ENCODE data around the gene PLEKHH2.
"Not testable (repeated sequence)": the region's sequence is repeated elsewhere in the genome, so short reads cannot be mapped to it uniquely, and the experiment has no call there.

Gene PLEKHH2

GRCh38 chr2:43637030-43637803 lies at the start of gene PLEKHH2:
Gene PLEKHH2, plus strand, starts transcription at chr2:43637260. Its CDS starts 7,414 bp downstream, at chr2:43644674.
- no peak for TF ChIP-seq POLR2A (IDR thresholded peaks at IDR 0.05; ENCODE audit: low read depth, low read length)
- FAIRE-seq = peak; percentile 27

GRCh38 chr2:43592443-43592842 lies 44.6 kb upstream of the PLEKHH2 start:
- FAIRE-seq = no peak
- DNase-seq (ENCODE audit: insufficient read length, low spot score) = no peak
- no peak for TF ChIP-seq POLR2A (IDR thresholded peaks at IDR 0.05; ENCODE audit: low read depth, low read length)

More at GRCh38 chr2:43637030-43637803, at the start of gene PLEKHH2:
- DNase-seq (ENCODE audit: insufficient read length, low spot score) = peak; percentile 88

- no peak for DNase-seq (ENCODE audit: insufficient read length, low spot score)
- TF ChIP-seq POLR2A (IDR thresholded peaks at IDR 0.05; ENCODE audit: low read depth, low read length) = no peak
- no peak for FAIRE-seq
Measured at GRCh38 chr2:43593254-43593653, 43.8 kb upstream of the PLEKHH2 start.

- no peak for FAIRE-seq
- DNase-seq (ENCODE audit: insufficient read length, low spot score) = no peak
- no peak for TF ChIP-seq POLR2A (IDR thresholded peaks at IDR 0.05; ENCODE audit: low read depth, low read length)
Measured at GRCh38 chr2:43594875-43595274, 42.2 kb upstream of the PLEKHH2 start.

- FAIRE-seq (peak; percentile 97), DNase-seq (ENCODE audit: insufficient read length, low spot score) (peak; percentile 90)
- peak; percentile 93 for TF ChIP-seq POLR2A (IDR thresholded peaks at IDR 0.05; ENCODE audit: low read depth, low read length)
Measured at GRCh38 chr2:43595603-43596412, 41.3 kb upstream of the PLEKHH2 start, which contains the start of gene THADA. Gene THADA, minus strand, starts transcription at chr2:43596038. Its CDS starts 3,646 bp downstream, at chr2:43592392.

- FAIRE-seq; DNase-seq (ENCODE audit: insufficient read length, low spot score): not testable (repeated sequence)
Measured at GRCh38 chr2:43600596-43600995, 36.5 kb upstream of the PLEKHH2 start.

GRCh38 chr2:43604674-43605073 lies 32.4 kb upstream of the PLEKHH2 start:
- TF ChIP-seq POLR2A (IDR thresholded peaks at IDR 0.05; ENCODE audit: low read depth, low read length) = no peak
- no peak for FAIRE-seq

GRCh38 chr2:43605079-43605655 lies 31.9 kb upstream of the PLEKHH2 start:
- DNase-seq (ENCODE audit: insufficient read length, low spot score) (no peak), FAIRE-seq (peak; percentile 89)
- no peak for TF ChIP-seq POLR2A (IDR thresholded peaks at IDR 0.05; ENCODE audit: low read depth, low read length)

More at GRCh38 chr2:43604674-43605073, 32.4 kb upstream of the PLEKHH2 start:
- DNase-seq (ENCODE audit: insufficient read length, low spot score) = no peak

- TF ChIP-seq POLR2A (IDR thresholded peaks at IDR 0.05; ENCODE audit: low read depth, low read length) = no peak
- DNase-seq (ENCODE audit: insufficient read length, low spot score) = no peak
- FAIRE-seq = no peak
Measured at GRCh38 chr2:43605851-43606250, 31.2 kb upstream of the PLEKHH2 start.

GRCh38 chr2:43609290-43609918 lies 27.7 kb upstream of the PLEKHH2 start:
- TF ChIP-seq POLR2A (IDR thresholded peaks at IDR 0.05; ENCODE audit: low read depth, low read length) = no peak
- peak; percentile 80 for FAIRE-seq
- DNase-seq (ENCODE audit: insufficient read length, low spot score) = no peak

GRCh38 chr2:43610361-43610760 lies 26.7 kb upstream of the PLEKHH2 start:
- TF ChIP-seq POLR2A (IDR thresholded peaks at IDR 0.05; ENCODE audit: low read depth, low read length) = no peak
- FAIRE-seq = no peak
- DNase-seq (ENCODE audit: insufficient read length, low spot score) = no peak

- no peak for TF ChIP-seq POLR2A (IDR thresholded peaks at IDR 0.05; ENCODE audit: low read depth, low read length)
- FAIRE-seq (peak; percentile 80), DNase-seq (ENCODE audit: insufficient read length, low spot score) (no peak)
Measured at GRCh38 chr2:43611987-43612894, 24.8 kb upstream of the PLEKHH2 start.

- DNase-seq (ENCODE audit: insufficient read length, low spot score) (no peak), FAIRE-seq (no peak)
- TF ChIP-seq POLR2A (IDR thresholded peaks at IDR 0.05; ENCODE audit: low read depth, low read length) = no peak
Measured at GRCh38 chr2:43612944-43613343, 24.1 kb upstream of the PLEKHH2 start.

All from H54 (cell line).